Esophagus mucosa (tissue), 1 donor: ENCODE measurements around the gene ATG14. TPM values are rescaled to one million over a fixed set of nuclear protein-coding genes. Genes with fewer than 3 reads are reported as not detected.
"Not testable (repeated sequence)": the region's sequence is repeated elsewhere in the genome, so short reads cannot be mapped to it uniquely, and the experiment has no call there.

Experiments used
- ATAC-seq: fragments of 200-7000 bp; cut with Tn5 transposase; one replicate; pipeline ENCODE4 v1.9.1; 2020
- total RNA-seq: library from RNA; stranded (reverse); gene quantifications from one replicate; pipeline ENCODE4 v1.2.4, GENCODE V29; 2023
- donor health status: DM: yes; HTN: yes; CAD: no.

The ATG14 gene
- total RNA-seq, 1 donor from 2014 or later: 5.3 TPM

GRCh38 chr14:55350461-55350860 is 61.2 kb downstream of the ATG14 start:
- no peak for ATAC-seq

- no peak for ATAC-seq
These were observed 62.1 kb downstream of the ATG14 start for GRCh38 chr14:55349565-55349964.

GRCh38 chr14:55348766-55349453 is 62.7 kb downstream of the ATG14 start:
- ATAC-seq: peak; percentile 73

GRCh38 chr14:55347748-55348147 is 63.9 kb downstream of the ATG14 start:
- no peak for ATAC-seq

GRCh38 chr14:55347040-55347439 is 64.6 kb downstream of the ATG14 start:
- ATAC-seq: no peak

GRCh38 chr14:55344582-55345163 is 67.0 kb downstream of the ATG14 start:
- not testable (repeated sequence) for ATAC-seq

GRCh38 chr14:55341781-55342180 is 69.8 kb downstream of the ATG14 start:
- no peak for ATAC-seq

GRCh38 chr14:55340482-55340881 is 71.1 kb downstream of the ATG14 start:
- no peak for ATAC-seq

GRCh38 chr14:55339770-55340169 is 71.9 kb downstream of the ATG14 start:
- ATAC-seq: peak; percentile 68

GRCh38 chr14:55336691-55337090 is 74.9 kb downstream of the ATG14 start:
- no peak for ATAC-seq

- peak; percentile 87 for ATAC-seq
These were observed 75.5 kb downstream of the ATG14 start for GRCh38 chr14:55336162-55336561.

GRCh38 chr14:55333711-55334485 is 77.7 kb downstream of the ATG14 start:
- ATAC-seq: peak; percentile 63

GRCh38 chr14:55332654-55333570 is 78.7 kb downstream of the ATG14 start:
- ATAC-seq: no peak

- peak; percentile 36 for ATAC-seq
These were observed 81.5 kb downstream of the ATG14 start for GRCh38 chr14:55329999-55330710.

- ATAC-seq: peak; percentile 33
These were observed 83.3 kb downstream of the ATG14 start for GRCh38 chr14:55328317-55328716.

GRCh38 chr14:55327179-55327578 is 84.5 kb downstream of the ATG14 start:
- ATAC-seq: no peak

GRCh38 chr14:55324812-55325211 is 86.8 kb downstream of the ATG14 start:
- no peak for ATAC-seq

GRCh38 chr14:55323910-55324309 is 87.7 kb downstream of the ATG14 start:
- no peak for ATAC-seq

GRCh38 chr14:55318694-55319093 is 92.9 kb downstream of the ATG14 start:
- no peak for ATAC-seq

GRCh38 chr14:55317542-55318306 is 93.9 kb downstream of the ATG14 start:
- no peak for ATAC-seq

- peak; percentile 49 for ATAC-seq
These were observed 95.1 kb downstream of the ATG14 start for GRCh38 chr14:55316564-55316963.
